HEK293 (cell line): ENCODE results near the gene GRM5.

Experiments
- CTCF ChIA-PET: fragments of 350-600 bp; formaldehyde crosslinking; extraction: SDS; loops from one replicate; lab custom pipeline; 2021; ENCODE audit warnings: antibody characterized with exemption; lab: Yijun Ruan, JAX
- POLR2A ChIA-PET: fragments of 300-600 bp; formaldehyde crosslinking; extraction: SDS; loops from one replicate; lab custom pipeline; 2020; ENCODE audit warnings: antibody characterized with exemption, inconsistent platforms; lab: Yijun Ruan, JAX
- H3K27ac ChIP-seq: fragments of 200-500 bp; sonication (Bioruptor generic); 2 replicates; pipeline ENCODE4 v1.5.1; 2014; ENCODE audit warnings: low read depth, low read length, control low read depth, inconsistent platforms; ENCODE audit errors: extremely low read depth
- H3K36me3 ChIP-seq, 2 experiments: fragments of 200-500 bp in 1 of 2; sonication (Bioruptor generic) in 1 of 2; 1 replicate in 1 of 2; 2 replicates in 1 of 2; pipeline ENCODE4 v1.5.1; 2014 to 2017; ENCODE audit warnings: inconsistent platforms in 2 of 2, low read length in 2 of 2; ENCODE audit not compliant: control insufficient read depth in 2 of 2, insufficient read depth in 1 of 2
- H3K4me1 ChIP-seq: fragments of 200-500 bp; sonication (Bioruptor generic); 2 replicates; pipeline ENCODE4 v1.5.1; 2014; ENCODE audit warnings: mild to moderate bottlenecking, low read length, inconsistent platforms; ENCODE audit not compliant: control insufficient read depth, insufficient read depth
- H3K4me3 ChIP-seq: 2 replicates; pipeline ENCODE4 v1.5.1; 2011; ENCODE audit warnings: low read depth, mild to moderate bottlenecking, control low read depth, low read length, moderate library complexity
- H3K9me3 ChIP-seq: fragments of 200-500 bp; sonication (Bioruptor generic); 2 replicates; pipeline ENCODE4 v1.5.1; 2014; ENCODE audit warnings: low read depth, low read length, inconsistent platforms; ENCODE audit not compliant: control insufficient read depth, insufficient read depth
- FEZF1 ChIP-seq: fragments of 450-650 bp; formaldehyde crosslinking; IDR thresholded peaks from 2 replicates; pipeline ENCODE4 v1.5.1; 2016; ENCODE audit warnings: missing biosample characterization, missing genetic modification characterization
- HOXD13 ChIP-seq: sonication (generic); formaldehyde crosslinking; IDR thresholded peaks from 2 replicates; pipeline ENCODE4 v1.8.0; 2022; ENCODE audit warnings: missing genetic modification reagents, borderline replicate concordance
- KLF10 ChIP-seq: fragments of 450-650 bp; IDR thresholded peaks from 2 replicates; pipeline ENCODE4 v1.5.1; 2018; ENCODE audit warnings: missing biosample characterization, mild to moderate bottlenecking, missing genetic modification characterization
- PRDM4 ChIP-seq: fragments of 450-650 bp; formaldehyde crosslinking; IDR thresholded peaks from 2 replicates; pipeline ENCODE4 v1.5.1; 2017; ENCODE audit warnings: missing biosample characterization, missing genetic modification characterization
- ZBTB17 ChIP-seq: fragments of 450-650 bp; formaldehyde crosslinking; IDR thresholded peaks from 2 replicates; pipeline ENCODE4 v1.5.1; 2016; ENCODE audit warnings: missing biosample characterization, missing genetic modification characterization
- ZBTB8A ChIP-seq: fragments of 450-650 bp; formaldehyde crosslinking; IDR thresholded peaks from 2 replicates; pipeline ENCODE4 v1.5.1; 2016; ENCODE audit warnings: missing biosample characterization, missing genetic modification characterization
- ZFP37 ChIP-seq: fragments of 450-650 bp; formaldehyde crosslinking; IDR thresholded peaks from 2 replicates; pipeline ENCODE4 v1.5.1; 2016; ENCODE audit warnings: missing biosample characterization, missing genetic modification characterization
- ZNF184 ChIP-seq: fragments of 450-650 bp; IDR thresholded peaks from 2 replicates; pipeline ENCODE4 v1.5.1; 2018; ENCODE audit warnings: missing biosample characterization, mild to moderate bottlenecking, missing genetic modification characterization
- ZNF211 ChIP-seq: fragments of 450-650 bp; formaldehyde crosslinking; IDR thresholded peaks from 2 replicates; pipeline ENCODE4 v1.5.1; 2016; ENCODE audit warnings: low read depth, missing biosample characterization, missing genetic modification characterization
- ZNF433 ChIP-seq: fragments of 450-650 bp; formaldehyde crosslinking; IDR thresholded peaks from 2 replicates; pipeline ENCODE4 v1.5.1; 2016; ENCODE audit warnings: missing biosample characterization, missing genetic modification characterization, low read depth
- ZNF664 ChIP-seq: fragments of 450-650 bp; formaldehyde crosslinking; IDR thresholded peaks from 2 replicates; pipeline ENCODE4 v1.5.1; 2016; ENCODE audit warnings: missing biosample characterization, missing genetic modification characterization
- TF ChIP-seq, protein P1 (sequence below): fragments of 450-650 bp; formaldehyde crosslinking; IDR thresholded peaks from 2 replicates; pipeline ENCODE4 v1.5.1; 2016; ENCODE audit warnings: missing biosample characterization, missing genetic modification characterization
- TF ChIP-seq, protein P2 (sequence below): fragments of 450-650 bp; formaldehyde crosslinking; conservative IDR thresholded peaks from 2 replicates; pipeline ENCODE4 v1.5.1; 2016; ENCODE audit warnings: low read depth, missing biosample characterization, missing genetic modification characterization
- TF ChIP-seq, protein P3 (sequence below): fragments of 450-650 bp; formaldehyde crosslinking; IDR thresholded peaks from 2 replicates; pipeline ENCODE4 v1.5.1; 2016; ENCODE audit warnings: missing biosample characterization, missing genetic modification characterization
- TF ChIP-seq, protein P4 (sequence below): fragments of 450-650 bp; formaldehyde crosslinking; IDR thresholded peaks from 2 replicates; pipeline ENCODE4 v1.5.1; 2016; ENCODE audit warnings: missing biosample characterization, missing genetic modification characterization

The GRM5 gene

GRCh38 chr11:88815505-88815904 lies 250.3 kb downstream of the GRM5 start:
- H3K4me1 ChIP-seq = no peaks in the 10 kb centered on the region
- H3K4me3 ChIP-seq = no peak overlapping the region
- no peak overlapping the region for H3K27ac ChIP-seq
- CTCF ChIA-PET = no interaction called here
- H3K36me3 ChIP-seq = no peaks in the 10 kb centered on the region
- POLR2A ChIA-PET = no interaction called here
- no peak for TF ChIP-seq ZNF211 (tag by site-specific recombination)
- TF ChIP-seq ZNF433 = no peak
- no peaks in the 10 kb centered on the region for H3K9me3 ChIP-seq

GRCh38 chr11:88814076-88814475 lies 251.7 kb downstream of the GRM5 start:
- POLR2A ChIA-PET = no interaction called here
- H3K36me3 ChIP-seq = no peaks in the 10 kb centered on the region
- H3K4me3 ChIP-seq = no peak overlapping the region
- H3K9me3 ChIP-seq = no peaks in the 10 kb centered on the region
- no peak for TF ChIP-seq PRDM4
- TF ChIP-seq, protein P1, sequence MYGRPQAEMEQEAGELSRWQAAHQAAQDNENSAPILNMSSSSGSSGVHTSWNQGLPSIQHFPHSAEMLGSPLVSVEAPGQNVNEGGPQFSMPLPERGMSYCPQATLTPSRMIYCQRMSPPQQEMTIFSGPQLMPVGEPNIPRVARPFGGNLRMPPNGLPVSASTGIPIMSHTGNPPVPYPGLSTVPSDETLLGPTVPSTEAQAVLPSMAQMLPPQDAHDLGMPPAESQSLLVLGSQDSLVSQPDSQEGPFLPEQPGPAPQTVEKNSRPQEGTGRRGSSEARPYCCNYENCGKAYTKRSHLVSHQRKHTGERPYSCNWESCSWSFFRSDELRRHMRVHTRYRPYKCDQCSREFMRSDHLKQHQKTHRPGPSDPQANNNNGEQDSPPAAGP (tag by site-specific recombination) = no peak
- TF ChIP-seq, protein P2, sequence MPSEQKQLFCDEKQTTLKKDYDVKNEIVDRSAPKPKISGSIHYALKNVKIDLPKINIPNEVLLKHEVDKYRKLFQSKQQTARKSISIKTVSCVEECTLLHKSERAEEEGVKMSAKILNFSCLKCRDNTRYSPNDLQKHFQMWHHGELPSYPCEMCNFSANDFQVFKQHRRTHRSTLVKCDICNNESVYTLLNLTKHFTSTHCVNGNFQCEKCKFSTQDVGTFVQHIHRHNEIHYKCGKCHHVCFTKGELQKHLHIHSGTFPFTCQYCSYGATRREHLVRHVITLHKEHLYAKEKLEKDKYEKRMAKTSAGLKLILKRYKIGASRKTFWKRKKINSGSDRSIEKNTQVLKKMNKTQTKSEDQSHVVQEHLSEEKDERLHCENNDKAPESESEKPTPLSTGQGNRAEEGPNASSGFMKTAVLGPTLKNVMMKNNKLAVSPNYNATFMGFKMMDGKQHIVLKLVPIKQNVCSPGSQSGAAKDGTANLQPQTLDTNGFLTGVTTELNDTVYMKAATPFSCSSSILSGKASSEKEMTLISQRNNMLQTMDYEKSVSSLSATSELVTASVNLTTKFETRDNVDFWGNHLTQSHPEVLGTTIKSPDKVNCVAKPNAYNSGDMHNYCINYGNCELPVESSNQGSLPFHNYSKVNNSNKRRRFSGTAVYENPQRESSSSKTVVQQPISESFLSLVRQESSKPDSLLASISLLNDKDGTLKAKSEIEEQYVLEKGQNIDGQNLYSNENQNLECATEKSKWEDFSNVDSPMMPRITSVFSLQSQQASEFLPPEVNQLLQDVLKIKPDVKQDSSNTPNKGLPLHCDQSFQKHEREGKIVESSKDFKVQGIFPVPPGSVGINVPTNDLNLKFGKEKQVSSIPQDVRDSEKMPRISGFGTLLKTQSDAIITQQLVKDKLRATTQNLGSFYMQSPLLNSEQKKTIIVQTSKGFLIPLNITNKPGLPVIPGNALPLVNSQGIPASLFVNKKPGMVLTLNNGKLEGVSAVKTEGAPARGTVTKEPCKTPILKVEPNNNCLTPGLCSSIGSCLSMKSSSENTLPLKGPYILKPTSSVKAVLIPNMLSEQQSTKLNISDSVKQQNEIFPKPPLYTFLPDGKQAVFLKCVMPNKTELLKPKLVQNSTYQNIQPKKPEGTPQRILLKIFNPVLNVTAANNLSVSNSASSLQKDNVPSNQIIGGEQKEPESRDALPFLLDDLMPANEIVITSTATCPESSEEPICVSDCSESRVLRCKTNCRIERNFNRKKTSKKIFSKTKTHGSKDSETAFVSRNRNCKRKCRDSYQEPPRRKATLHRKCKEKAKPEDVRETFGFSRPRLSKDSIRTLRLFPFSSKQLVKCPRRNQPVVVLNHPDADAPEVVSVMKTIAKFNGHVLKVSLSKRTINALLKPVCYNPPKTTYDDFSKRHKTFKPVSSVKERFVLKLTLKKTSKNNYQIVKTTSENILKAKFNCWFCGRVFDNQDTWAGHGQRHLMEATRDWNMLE (tag by site-specific recombination) = no peak
- TF ChIP-seq FEZF1 (tag by site-specific recombination) = no peak
- no peak for TF ChIP-seq ZBTB17 (tag by site-specific recombination)
- no peak for TF ChIP-seq ZBTB8A (tag by site-specific recombination)
- no peak overlapping the region for H3K27ac ChIP-seq
- CTCF ChIA-PET = no interaction called here
- H3K4me1 ChIP-seq = no peaks in the 10 kb centered on the region

DNA sequence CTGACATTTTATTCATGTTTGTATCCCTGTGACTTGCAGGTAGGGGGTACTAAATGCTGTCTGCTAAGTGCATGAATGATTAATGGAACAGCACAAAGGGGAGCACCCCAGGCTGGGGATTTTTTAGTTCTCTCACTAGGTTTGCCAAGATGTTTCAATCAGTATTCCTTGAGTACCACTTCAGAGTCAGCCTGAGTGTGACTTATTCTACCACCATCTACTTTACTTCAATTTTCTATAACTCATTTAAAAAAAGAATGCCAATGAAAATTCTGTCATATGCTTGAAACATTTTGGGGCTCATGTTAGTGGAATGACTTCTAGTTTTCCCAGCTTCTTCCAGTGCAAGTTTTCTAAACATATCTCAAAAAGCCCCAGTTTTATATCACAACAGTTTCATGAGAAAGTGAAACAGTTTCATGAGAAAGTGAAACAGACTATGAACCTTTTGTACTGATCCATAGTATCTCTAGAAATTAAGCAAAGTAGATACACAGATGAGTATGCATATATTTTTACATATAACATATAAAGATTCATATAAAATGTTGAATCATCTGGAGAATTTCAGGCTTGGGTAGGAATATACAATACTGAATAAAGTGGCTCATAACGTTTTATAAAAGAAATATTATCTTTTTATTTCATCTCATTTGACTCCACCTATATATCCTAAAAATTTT lies 252.4 kb downstream of the GRM5 start:
- Histone ChIP-seq H3K9me3 (no peaks in the 10 kb centered on the region), H3K4me1 (no peaks in the 10 kb centered on the region), H3K4me3 (no peak overlapping the region), H3K27ac (no peak overlapping the region), H3K36me3 (no peaks in the 10 kb centered on the region)
- POLR2A ChIA-PET = no interaction called here
- CTCF ChIA-PET = no interaction called here
- TF ChIP-seq, protein P3, sequence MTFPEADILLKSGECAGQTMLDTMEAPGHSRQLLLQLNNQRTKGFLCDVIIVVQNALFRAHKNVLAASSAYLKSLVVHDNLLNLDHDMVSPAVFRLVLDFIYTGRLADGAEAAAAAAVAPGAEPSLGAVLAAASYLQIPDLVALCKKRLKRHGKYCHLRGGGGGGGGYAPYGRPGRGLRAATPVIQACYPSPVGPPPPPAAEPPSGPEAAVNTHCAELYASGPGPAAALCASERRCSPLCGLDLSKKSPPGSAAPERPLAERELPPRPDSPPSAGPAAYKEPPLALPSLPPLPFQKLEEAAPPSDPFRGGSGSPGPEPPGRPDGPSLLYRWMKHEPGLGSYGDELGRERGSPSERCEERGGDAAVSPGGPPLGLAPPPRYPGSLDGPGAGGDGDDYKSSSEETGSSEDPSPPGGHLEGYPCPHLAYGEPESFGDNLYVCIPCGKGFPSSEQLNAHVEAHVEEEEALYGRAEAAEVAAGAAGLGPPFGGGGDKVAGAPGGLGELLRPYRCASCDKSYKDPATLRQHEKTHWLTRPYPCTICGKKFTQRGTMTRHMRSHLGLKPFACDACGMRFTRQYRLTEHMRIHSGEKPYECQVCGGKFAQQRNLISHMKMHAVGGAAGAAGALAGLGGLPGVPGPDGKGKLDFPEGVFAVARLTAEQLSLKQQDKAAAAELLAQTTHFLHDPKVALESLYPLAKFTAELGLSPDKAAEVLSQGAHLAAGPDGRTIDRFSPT (tag by site-specific recombination) = no peak
- TF ChIP-seq KLF10 (tag by site-specific recombination) = no peak
- TF ChIP-seq, protein P4, sequence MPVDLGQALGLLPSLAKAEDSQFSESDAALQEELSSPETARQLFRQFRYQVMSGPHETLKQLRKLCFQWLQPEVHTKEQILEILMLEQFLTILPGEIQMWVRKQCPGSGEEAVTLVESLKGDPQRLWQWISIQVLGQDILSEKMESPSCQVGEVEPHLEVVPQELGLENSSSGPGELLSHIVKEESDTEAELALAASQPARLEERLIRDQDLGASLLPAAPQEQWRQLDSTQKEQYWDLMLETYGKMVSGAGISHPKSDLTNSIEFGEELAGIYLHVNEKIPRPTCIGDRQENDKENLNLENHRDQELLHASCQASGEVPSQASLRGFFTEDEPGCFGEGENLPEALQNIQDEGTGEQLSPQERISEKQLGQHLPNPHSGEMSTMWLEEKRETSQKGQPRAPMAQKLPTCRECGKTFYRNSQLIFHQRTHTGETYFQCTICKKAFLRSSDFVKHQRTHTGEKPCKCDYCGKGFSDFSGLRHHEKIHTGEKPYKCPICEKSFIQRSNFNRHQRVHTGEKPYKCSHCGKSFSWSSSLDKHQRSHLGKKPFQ (tag by site-specific recombination) = no peak
- TF ChIP-seq HOXD13 (CRISPR knock-in tag) = no peak
- no peak for TF ChIP-seq FEZF1 (tag by site-specific recombination)
- TF ChIP-seq ZNF184 = no peak
- no peak for TF ChIP-seq ZNF664
- TF ChIP-seq ZFP37 (tag by site-specific recombination) = no peak
